A549 (cell line): Measurements from ENCODE around the gene LCP1.

Experiments
- EP300 ChIP-seq, 2 experiments: fragments of >200 bp; sonication (Bioruptor Twin); formaldehyde crosslinking; IDR thresholded peaks; 2 replicates in 1 of 2; 3 replicates in 1 of 2; pipeline ENCODE4 v1.6.1; 2016 to 2017
- ESRRA ChIP-seq: fragments of 150-350 bp; IDR thresholded peaks from 2 replicates; pipeline ENCODE4 v1.6.1; 2014; ENCODE audit warnings: mild to moderate bottlenecking, low read length, borderline replicate concordance
- NR3C1 ChIP-seq: fragments of >200 bp; sonication (Bioruptor Twin); formaldehyde crosslinking; IDR thresholded peaks from 3 replicates; pipeline ENCODE4 v1.6.1; 2017
- TFCP2L1 ChIP-seq: fragments of 250-450 bp; sonication (Bioruptor Pico); IDR thresholded peaks from 2 replicates; pipeline ENCODE4 v1.5.0; 2021; ENCODE audit warnings: mild to moderate bottlenecking
- TF ChIP-seq, protein P1 (sequence below): fragments of 450-650 bp; IDR thresholded peaks from 2 replicates; pipeline ENCODE4 v1.6.1; 2014; ENCODE audit warnings: antibody characterized with exemption

DNA sequence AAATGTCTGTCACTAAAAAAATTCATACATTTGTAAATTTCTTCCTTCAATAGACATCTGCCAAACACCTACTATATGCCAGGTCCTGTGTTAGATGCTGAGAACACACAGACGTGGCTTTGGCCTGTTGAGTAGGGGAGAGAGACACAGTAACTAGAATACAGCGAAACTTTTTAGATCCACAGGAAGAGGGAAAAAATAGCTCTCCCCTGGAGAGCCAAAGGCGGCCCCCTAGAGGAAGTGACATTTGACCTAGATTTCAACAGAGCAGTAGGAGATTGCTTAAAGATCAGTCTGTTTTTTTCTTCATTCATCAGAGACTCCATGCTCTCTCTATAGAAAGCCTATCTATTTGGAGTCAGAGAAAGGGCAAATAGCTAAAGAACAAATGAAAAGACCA lies 11.3 kb downstream of the LCP1 start:
- no peak for TF ChIP-seq TFCP2L1
- TF ChIP-seq NR3C1, result no peak
- TF ChIP-seq EP300 (IDR thresholded peaks at IDR 0.05), result no peak
- no peak for TF ChIP-seq ESRRA
- TF ChIP-seq, protein P1, sequence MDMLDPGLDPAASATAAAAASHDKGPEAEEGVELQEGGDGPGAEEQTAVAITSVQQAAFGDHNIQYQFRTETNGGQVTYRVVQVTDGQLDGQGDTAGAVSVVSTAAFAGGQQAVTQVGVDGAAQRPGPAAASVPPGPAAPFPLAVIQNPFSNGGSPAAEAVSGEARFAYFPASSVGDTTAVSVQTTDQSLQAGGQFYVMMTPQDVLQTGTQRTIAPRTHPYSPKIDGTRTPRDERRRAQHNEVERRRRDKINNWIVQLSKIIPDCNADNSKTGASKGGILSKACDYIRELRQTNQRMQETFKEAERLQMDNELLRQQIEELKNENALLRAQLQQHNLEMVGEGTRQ, result no peak
